Vagina (tissue), 2 donors: ENCODE measurements around the gene PCSK6.

Experiments
- CTCF ChIP-seq, 3 experiments: fragments of 450-650 bp in 2 of 3; fragments of 200-600 bp in 1 of 3; sonication (generic) in 1 of 3; IDR thresholded peaks; one replicate each; pipeline ENCODE4 v1.5.1; 2017 to 2019; ENCODE audit warnings: antibody characterized with exemption in 3 of 3, mild to moderate bottlenecking in 2 of 3, moderate library complexity in 2 of 3
- POLR2AphosphoS5 ChIP-seq, 2 donors: sonication (generic); formaldehyde crosslinking; IDR thresholded peaks; one replicate each; pipeline ENCODE4 v1.9.0; 2017; ENCODE audit warnings: antibody characterized with exemption in 2 of 2, mild to moderate bottlenecking in 2 of 2, low read depth in 1 of 2; ENCODE audit not compliant: insufficient read depth in 1 of 2

- TF ChIP-seq CTCF (IDR thresholded peaks at IDR 0.05): no peak
- TF ChIP-seq POLR2AphosphoS5 (IDR thresholded peaks at IDR 0.05; ENCODE audit: insufficient read depth in 1 of 2, low read depth in 1 of 2): no peak
These were observed 126.4 kb downstream of the PCSK6 start for GRCh38 chr15:101362986-101363566.
